ENCODE data around the gene C2CD4C.
"Not testable (repeated sequence)": the region's sequence is repeated elsewhere in the genome, so short reads cannot be mapped to it uniquely, and the experiment has no call there.

Gene C2CD4C

DNA sequence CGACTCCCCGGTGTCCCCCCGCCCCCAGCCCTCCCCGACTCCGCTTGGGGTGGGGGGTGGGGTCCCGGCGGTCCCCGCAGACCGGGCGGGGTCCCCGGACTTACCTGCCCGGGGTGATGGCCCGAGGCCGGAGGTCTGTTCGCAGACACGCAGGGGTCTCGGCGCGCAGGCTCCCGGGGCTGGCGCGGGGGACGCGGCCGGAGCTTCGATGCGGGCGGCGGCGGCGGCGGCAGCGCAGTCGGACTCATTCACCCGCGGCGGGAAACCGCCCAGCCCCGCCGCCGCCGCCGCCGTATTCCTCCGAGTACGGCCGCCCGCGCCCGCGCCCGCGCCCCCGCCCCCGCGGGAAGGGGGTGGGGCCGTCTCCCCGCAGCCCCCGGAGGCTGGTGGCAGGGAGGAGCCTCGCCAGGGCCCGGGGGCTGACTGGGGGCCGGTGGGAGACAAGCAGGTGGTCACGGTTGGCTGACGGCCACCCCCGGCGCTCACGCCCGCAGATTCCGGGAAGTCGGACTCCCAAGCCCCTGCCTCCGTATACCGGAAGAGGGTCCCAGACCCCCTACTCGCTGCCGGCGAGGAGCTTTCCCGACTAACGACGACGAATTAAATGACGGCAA, at the start of gene C2CD4C:
C2CD4C (minus strand) TSS at position 246 of the 614 bp plus-strand sequence. CDS start 786 bp downstream, outside the sequence.
- no peak for DNase-seq (ENCODE audit: low spot score)

DNA sequence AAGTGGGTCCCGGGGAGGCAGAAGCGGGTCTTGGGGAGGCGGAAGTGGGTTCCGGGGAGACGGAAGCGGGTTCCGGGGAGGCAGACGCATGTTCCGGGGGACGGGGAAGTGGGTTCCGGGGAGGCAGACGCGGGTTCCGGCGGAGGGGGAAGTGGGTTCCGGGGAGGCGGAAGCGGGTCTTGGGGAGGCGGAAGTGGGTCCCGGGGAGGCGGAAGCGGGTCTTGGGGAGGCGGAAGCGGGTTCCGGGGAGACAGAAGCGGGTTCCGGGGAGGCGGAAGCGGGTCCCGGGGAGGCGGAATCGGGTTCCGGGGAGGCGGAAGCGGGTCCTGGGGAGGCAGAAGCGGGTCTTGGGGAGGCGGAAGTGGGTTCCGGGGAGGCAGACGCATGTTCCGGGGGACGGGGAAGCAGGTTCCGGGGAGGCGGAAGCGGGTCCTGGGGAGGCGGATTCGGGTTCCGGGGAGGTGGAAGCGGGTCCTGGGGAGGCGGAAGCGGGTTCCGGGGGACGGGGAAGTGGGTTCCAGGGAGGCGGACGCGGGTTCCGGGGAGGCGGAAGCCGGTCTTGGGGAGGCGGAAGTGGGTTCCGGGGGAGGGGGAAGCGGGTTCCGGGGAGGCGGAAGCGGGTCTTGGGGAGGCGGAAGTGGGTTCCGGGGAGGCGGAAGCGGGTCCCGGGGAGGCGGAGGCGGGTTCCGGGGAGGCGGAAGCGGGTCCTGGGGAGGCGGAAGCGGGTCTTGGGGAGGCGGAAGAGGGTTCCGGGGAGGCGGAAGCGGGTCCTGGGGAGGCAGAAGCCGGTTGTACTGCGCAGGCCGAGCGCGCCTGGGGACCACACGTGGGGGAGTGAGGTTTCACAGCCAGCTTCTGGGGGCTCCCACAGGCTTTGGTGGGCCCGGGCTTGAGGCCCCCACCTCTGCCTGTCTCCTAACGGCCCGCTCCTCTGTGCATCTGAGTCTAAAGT, 49.4 kb upstream of the C2CD4C start:
- no peak for DNase-seq (ENCODE audit: low spot score)

DNA sequence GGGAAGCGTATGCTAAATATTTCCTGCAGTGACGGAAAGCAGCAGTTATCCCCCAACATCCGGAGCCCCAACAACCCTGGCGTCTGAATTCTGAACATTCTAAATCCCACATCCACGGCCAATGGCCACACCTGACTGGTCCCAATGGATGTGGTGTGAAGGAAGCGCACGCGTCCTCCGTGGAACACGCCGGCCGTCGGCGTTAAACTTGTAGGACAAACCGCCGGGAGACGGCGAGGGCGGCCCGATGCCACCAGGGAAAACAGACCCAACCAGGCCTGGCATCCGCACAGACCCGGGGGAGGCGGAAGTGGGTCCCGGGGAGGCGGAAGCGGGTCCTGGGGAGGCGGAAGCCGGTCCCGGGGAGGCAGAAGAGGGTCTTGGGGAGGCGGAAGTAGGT, 48.7 kb upstream of the C2CD4C start:
- no peak for DNase-seq (ENCODE audit: low spot score)

DNA sequence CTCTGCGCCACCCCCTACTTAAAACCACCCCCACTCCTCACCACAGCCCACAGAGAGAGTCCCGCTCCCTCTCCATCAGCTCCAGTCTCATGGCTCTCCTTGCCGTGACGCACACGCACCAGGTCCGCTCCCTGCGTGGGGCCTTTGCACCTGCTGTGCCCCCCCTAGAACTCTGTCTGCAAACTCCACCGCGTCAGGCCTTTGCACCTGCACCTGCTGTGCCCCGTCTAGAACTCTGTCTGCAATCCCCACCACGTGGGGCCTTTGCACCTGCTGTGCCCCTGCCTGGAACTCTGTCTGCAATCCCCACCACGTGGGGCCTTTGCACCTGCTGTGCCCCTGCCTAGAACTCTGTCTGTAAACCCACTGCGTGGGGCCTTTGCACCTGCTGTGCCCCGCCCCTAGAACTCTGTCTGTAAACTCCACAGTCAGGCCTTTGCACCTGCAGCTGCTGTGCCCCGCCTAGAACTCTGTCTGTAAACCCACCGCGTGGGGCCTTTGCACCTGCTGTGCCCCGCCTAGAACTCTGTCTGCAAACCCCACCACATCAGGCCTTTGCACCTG, 47.7 kb upstream of the C2CD4C start:
- DNase-seq (ENCODE audit: low spot score), result no peak

- no peak for DNase-seq (ENCODE audit: low spot score)
These were observed 47.1 kb upstream of the C2CD4C start for GRCh38 chr19:455851-456546.

DNA sequence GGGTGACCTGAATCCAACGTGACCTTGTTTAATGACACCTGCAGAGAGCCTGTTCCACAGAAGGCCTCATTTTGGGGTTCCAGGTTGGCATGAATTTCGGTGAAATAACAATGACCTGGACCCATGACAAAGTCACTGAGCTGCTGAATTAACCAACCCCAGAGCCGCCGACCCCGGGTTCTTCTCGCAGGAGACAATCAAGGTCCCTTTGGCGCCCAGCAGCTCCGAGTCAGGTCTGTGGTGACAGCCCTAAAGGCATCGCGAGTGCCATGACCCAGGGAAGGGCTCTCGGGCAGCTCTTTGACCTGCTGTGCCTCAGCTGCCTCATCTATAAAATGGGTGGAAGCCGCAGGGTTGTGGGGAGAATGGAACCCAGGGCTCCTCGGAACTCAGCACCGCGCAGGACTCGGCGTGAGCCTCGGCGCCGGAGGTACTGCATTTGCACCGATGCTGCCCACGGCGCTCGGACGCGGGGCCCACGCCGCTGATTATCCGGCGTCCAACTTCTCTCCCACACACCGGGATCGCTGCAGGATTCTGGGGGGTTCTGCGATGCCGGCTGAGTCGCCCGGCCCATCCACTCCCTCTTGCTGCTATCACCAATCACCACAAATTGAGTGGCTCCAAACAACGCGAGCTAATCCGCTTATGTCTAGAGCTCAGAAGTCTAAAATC, 46.2 kb upstream of the C2CD4C start:
- no peak for DNase-seq (ENCODE audit: low spot score)

DNA sequence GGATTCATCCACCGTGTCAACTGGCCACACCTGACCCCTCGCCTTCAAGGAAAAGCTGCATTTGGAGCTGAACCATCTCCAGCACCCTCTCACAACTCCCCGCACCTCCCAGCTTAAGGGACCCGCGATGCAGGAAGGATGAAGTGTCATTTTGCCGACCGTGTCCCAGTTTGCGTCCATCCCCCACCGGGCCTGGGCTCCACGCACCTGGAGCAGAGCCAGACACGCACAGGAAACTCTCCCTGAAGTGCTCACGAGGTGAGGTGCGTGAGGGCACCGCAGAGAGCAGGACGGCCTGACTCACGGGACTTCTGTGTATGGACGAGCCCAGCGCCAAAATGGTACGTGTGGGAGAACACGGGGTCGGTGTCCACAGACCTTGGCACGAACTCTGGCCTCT, 44.7 kb upstream of the C2CD4C start:
- no peak for DNase-seq (ENCODE audit: low spot score)

DNA sequence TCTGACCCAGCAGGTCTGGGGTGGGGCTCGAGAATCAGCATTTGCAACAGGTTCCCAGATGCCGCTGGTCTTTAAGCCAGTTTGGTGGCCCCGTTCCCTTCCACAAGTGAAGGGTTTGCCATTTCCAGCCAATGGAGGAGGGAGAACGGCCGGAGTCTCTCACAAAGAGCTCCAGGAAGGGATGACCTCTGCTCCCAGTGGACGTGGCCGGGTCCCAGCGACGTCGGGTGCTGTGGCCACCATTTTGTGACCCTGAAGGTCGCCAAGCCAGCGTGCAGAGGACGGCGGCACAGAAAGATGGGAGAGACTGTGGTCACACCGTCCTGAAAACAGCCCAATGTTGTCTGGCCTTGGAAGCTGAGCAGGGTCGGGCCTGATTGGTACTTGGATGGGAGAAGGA, 43.9 kb upstream of the C2CD4C start:
- DNase-seq (ENCODE audit: low spot score), result no peak

DNA sequence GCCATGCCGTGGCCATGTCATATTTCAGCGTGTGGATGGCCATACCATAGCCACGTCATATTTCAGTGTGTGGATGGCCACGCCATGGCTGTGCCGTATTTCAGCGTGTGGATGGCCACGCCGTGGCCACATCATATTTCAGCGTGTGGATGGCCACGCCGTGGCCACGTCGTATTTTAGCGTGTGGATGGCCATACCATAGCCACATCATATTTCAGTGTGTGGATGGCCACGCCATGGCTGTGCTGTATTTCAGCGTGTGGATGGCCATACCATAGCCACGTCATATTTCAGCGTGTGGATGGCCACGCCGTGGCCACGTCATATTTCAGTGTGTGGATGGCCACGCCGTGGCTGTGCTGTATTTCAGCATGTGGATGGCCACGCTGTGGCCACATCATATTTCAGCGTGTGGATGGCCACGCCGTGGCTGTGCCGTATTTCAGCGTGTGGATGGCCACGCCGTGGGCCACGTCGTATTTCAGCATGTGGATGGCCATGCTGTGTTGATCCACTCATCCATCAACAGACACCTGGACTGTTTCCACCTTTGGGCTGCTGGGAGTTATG, 42.0 kb upstream of the C2CD4C start:
- not testable (repeated sequence) for DNase-seq (ENCODE audit: low spot score)

DNA sequence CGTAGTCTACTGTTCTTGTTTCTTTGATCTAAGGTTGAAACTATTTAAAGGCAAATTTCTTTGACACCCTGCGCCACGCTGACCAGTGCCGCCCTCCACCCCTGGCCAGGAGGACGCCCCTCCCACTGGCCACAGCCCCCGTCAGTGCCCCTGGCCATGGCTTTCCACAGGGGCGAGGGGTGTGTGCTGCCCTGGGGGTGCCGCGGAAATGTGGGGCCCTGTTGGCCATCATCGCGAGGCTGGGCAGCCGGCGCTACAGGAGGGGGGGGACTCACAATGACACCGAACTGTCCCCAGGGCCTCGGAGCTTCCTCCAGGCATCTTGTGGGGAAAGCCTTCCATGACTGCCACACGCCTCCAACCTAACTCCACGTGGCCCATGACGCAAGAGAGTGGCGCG, 41.0 kb upstream of the C2CD4C start:
- DNase-seq (ENCODE audit: low spot score), result no peak

GRCh38 chr19:447816-448560, 39.0 kb upstream of the C2CD4C start:
- no peak for DNase-seq (ENCODE audit: low spot score)

DNA sequence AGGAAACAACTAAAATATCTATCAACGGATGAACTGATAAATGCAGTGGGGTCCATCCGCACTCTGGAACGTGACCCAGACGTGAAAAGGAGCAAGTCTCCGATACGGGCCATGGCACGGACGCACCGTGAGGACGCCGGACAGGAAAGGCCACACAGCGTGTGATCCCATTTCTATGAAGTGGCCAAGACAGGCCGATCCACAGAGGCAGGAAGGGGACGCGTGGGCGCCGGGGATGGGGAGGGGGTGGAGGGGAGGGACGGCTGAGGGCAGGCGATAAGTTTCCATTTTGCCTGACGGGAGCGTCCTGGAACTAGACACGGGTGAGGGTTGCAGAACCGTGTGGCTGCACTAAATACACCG, 38.1 kb upstream of the C2CD4C start:
- DNase-seq (ENCODE audit: low spot score), result no peak

DNA sequence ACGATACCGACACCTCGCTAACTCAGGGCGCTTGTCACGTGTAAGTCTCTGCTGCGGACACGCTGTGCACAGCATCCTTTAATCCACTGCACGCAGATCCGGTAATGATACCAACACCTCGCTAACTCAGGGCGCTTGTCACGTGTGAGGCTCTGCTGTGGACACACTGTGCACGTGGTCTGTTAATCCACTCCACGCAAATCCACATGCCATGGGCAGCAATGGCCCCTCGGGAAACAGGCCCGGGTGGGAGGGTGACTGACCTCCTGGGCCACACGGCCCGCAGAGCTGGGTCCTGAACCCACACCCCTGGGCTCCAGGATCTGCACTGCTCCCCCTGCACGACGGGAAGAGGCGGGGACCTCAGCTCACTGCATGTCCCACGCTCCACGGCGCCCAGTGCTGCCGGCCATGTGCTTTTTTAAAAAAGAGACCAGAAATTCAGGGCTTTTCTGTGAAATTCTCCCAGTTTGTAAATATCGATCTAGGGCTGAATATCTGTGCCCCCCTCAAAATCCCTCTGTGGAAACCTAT, 35.8 kb upstream of the C2CD4C start:
- no peak for DNase-seq (ENCODE audit: low spot score)

- DNase-seq (ENCODE audit: low spot score), result no peak
These were observed 34.1 kb upstream of the C2CD4C start for GRCh38 chr19:443005-443404.

GRCh38 chr19:442085-442484, 33.1 kb upstream of the C2CD4C start:
- DNase-seq (ENCODE audit: low spot score), result no peak

GRCh38 chr19:441213-441836, 32.4 kb upstream of the C2CD4C start:
- DNase-seq (ENCODE audit: low spot score), result no peak

GRCh38 chr19:440391-441212, 31.7 kb upstream of the C2CD4C start:
- DNase-seq (ENCODE audit: low spot score), result no peak

DNA sequence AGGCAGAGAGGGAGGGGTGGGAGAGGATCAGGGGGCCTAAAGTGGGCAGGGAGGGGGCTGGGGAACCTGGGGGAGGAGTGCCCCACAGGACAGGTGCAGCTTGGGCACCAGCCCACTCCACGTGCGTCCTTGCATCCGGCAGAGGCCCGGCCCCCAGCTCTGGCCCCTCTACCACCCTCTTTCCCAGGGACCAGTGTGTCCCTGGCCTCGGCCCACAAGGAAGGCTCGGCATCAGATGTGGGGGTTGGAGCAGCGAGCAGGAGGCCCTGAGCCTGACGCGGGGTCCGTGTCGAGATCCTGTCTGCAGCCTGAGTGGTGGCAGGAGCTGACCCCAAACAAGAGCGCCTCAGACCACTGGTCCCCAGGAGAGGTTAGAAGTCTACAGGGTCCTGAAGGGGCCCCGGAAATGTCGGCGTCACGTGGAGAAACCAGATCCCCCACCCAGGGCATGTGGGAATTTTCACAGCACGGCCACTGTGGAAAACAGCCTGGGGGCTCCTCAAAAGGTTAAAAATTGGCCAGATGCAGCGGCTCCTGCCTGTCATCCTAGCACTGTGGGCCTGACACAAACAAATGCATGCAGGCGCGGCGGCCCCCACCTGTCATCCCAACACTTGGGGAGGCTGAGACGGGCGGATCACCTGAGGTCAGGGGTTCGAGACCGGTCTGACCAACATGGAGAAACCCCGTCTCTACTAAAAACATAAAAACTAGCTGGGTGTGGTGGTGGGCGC, 30.4 kb upstream of the C2CD4C start:
- no peak for DNase-seq (ENCODE audit: low spot score)
